HepG2 (cell line): ENCODE data around the gene CRY1. TPM values are rescaled to one million over a fixed set of nuclear protein-coding genes. Genes with fewer than 3 reads are reported as not detected.

Source experiments
- ATAC-seq: fragments of 200-7000 bp; cut with Tn5 transposase; 3 replicates; pipeline ENCODE4 v1.9.1; 2020; ENCODE audit warnings: mild to moderate bottlenecking, moderate library complexity
- BruUV-seq: library from RNA; stranded (reverse); fragments of 400-500 nt; replicated peaks from 2 replicates; lab custom pipeline; 2021; lab: Mats Ljungman, UMichigan
- CTCF ChIA-PET: fragments of 300-600 bp; formaldehyde crosslinking; extraction: SDS; loops from one replicate; lab custom pipeline; 2021; ENCODE audit warnings: low total read pairs, inconsistent platforms, low intra/inter-chr PET ratio; lab: Yijun Ruan, JAX
- POLR2A ChIA-PET: fragments of 350-600 bp; sonication (Branson Sonifier 250); formaldehyde crosslinking; loops from one replicate; lab custom pipeline; 2020; ENCODE audit warnings: antibody characterized with exemption, inconsistent platforms; lab: Yijun Ruan, JAX
- DNase-seq: peaks from one replicate; pipeline ENCODE4 v3.0.0-alpha.2; 2015; ENCODE audit warnings: low spot score
- FAIRE-seq: peaks from 3 replicates; lab custom pipeline; 2011; peaks lifted over from hg19 to GRCh38; lab: Jason Lieb, UNC
- H2AFZ ChIP-seq: one replicate; pipeline ENCODE4 v1.6.1; 2011; ENCODE audit warnings: low read length, inconsistent platforms
- H3K27ac ChIP-seq: fragments of 300-600 bp; 3 replicates; pipeline ENCODE4 v1.8.0; 2011; ENCODE audit warnings: mixed run types, mild to moderate bottlenecking, mixed read lengths, low read length, inconsistent platforms; ENCODE audit not compliant: insufficient read depth; ENCODE audit errors: extremely low read length
- H3K27me3 ChIP-seq, 2 experiments: fragments of 200-600 bp in 1 of 2; 2 replicates in 1 of 2; 3 replicates in 1 of 2; pipeline versions ENCODE4 v1.6.0 to v1.8.0; 2011; ENCODE audit warnings: low read length in 2 of 2, mild to moderate bottlenecking in 2 of 2, moderate library complexity in 2 of 2, inconsistent platforms in 1 of 2; ENCODE audit not compliant: insufficient read depth in 2 of 2, control insufficient read depth in 1 of 2
- H3K36me3 ChIP-seq, 2 experiments: fragments of 200-600 bp in 1 of 2; replicated peaks in 1 of 2; 2 replicates in 1 of 2; 3 replicates in 1 of 2; pipeline versions ENCODE4 v1.5.1 to v1.8.0; 2011; ENCODE audit warnings: low read length in 2 of 2, inconsistent platforms in 1 of 2; ENCODE audit not compliant: insufficient read depth in 2 of 2, control insufficient read depth in 1 of 2
- H3K4me1 ChIP-seq: 2 replicates; pipeline ENCODE4 v1.5.1; 2012; ENCODE audit warnings: low read length, inconsistent platforms; ENCODE audit not compliant: insufficient read depth
- H3K4me2 ChIP-seq: 2 replicates; pipeline ENCODE4 v1.6.0; 2011; ENCODE audit warnings: low read depth, low read length, inconsistent platforms
- H3K4me3 ChIP-seq, 3 experiments: fragments of 200-600 bp in 1 of 3; sonication (generic), shearing (Covaris generic) in 1 of 3; replicated peaks in 1 of 3; 2 replicates each; pipeline ENCODE4 v1.5.1; 2011 to 2016; ENCODE audit warnings: low read length in 3 of 3, inconsistent platforms in 2 of 3, low read depth in 2 of 3, mild to moderate bottlenecking in 2 of 3, control low read depth in 1 of 3, mixed read lengths in 1 of 3; ENCODE audit not compliant: insufficient read depth in 1 of 3
- H3K79me2 ChIP-seq: one replicate; pipeline ENCODE4 v1.6.1; 2011; ENCODE audit warnings: low read length, inconsistent platforms; ENCODE audit not compliant: insufficient read depth
- H3K9ac ChIP-seq: 2 replicates; pipeline ENCODE4 v1.6.0; 2011; ENCODE audit warnings: mild to moderate bottlenecking, low read depth, low read length, inconsistent platforms; ENCODE audit not compliant: insufficient read depth
- H3K9me3 ChIP-seq: 2 replicates; pipeline ENCODE4 v1.5.1; 2012; ENCODE audit warnings: mild to moderate bottlenecking, low read length
- H4K20me1 ChIP-seq: 2 replicates; pipeline ENCODE4 v1.6.0; 2011; ENCODE audit warnings: inconsistent platforms, mild to moderate bottlenecking, low read length, moderate library complexity; ENCODE audit not compliant: insufficient read depth
- CREM ChIP-seq, 2 experiments: sonication (generic) in 1 of 2; formaldehyde crosslinking in 1 of 2; IDR thresholded peaks; 2 replicates each; pipeline versions ENCODE4 v1.4.0 to v1.6.1; 2016 to 2020; ENCODE audit warnings: antibody characterized with exemption in 1 of 2, mild to moderate bottlenecking in 1 of 2, missing genetic modification reagents in 1 of 2
- JUND ChIP-seq: sonication (generic); formaldehyde crosslinking; IDR thresholded peaks from 2 replicates; pipeline ENCODE4 v1.8.0; 2022; ENCODE audit warnings: mild to moderate bottlenecking, missing genetic modification reagents
- MAF1 ChIP-seq: sonication (generic); formaldehyde crosslinking; IDR thresholded peaks from 2 replicates; pipeline ENCODE4 v1.5.0; 2020; ENCODE audit warnings: missing genetic modification reagents, borderline replicate concordance
- NFKBIZ ChIP-seq: IDR thresholded peaks from 2 replicates; pipeline ENCODE4 v1.6.1; 2018; ENCODE audit warnings: missing genetic modification reagents, missing compliant biosample characterization
- SAP130 ChIP-seq: IDR thresholded peaks from 2 replicates; pipeline ENCODE4 v1.6.1; 2016; ENCODE audit warnings: low read depth
- ZBTB39 ChIP-seq: sonication (generic); formaldehyde crosslinking; IDR thresholded peaks from 2 replicates; pipeline ENCODE4 v1.5.0; 2020; ENCODE audit warnings: missing genetic modification reagents
- ZEB1 ChIP-seq: IDR thresholded peaks from 2 replicates; pipeline ENCODE4 v1.6.1; 2012; ENCODE audit warnings: mild to moderate bottlenecking, low read depth, inconsistent platforms; ENCODE audit not compliant: insufficient replicate concordance
- ZFP36L1 ChIP-seq: sonication (generic); formaldehyde crosslinking; IDR thresholded peaks from 2 replicates; pipeline ENCODE4 v1.8.0; 2022; ENCODE audit warnings: mild to moderate bottlenecking, missing genetic modification reagents, moderate library complexity
- ZNF607 ChIP-seq: sonication (generic); formaldehyde crosslinking; IDR thresholded peaks from 2 replicates; pipeline ENCODE4 v1.5.1; 2020; ENCODE audit warnings: missing genetic modification reagents, mild to moderate bottlenecking, borderline replicate concordance
- WGBS: methylation state at CpG from one replicate; pipeline ENCODE4 v1.1.6; 2017; ENCODE audit warnings: low lambda C conversion rate; 5-methylcytosine and 5-hydroxymethylcytosine counted together
- in situ Hi-C: cut with HindIII; loops from 2 replicates; pipeline ENCODE4 v1.10.0; 2017; ENCODE audit warnings: low pct_unique_long_range_greater_than_20kb; ENCODE audit not compliant: extremely low pct_ligation_motif_present
- intact Hi-C: fragments of 100-400 bp; cut with micrococcal nuclease; formaldehyde crosslinking; loops from one replicate; pipeline ENCODE4 v1.10.0; 2022; ENCODE audit not compliant: unreplicated experiment
- polyA plus RNA-seq, 8 experiments: library from polyadenylated mRNA; depleted of rRNA in 3 of 8; stranded (reverse) in 7 of 8; unstranded in 1 of 8; fragments of >200 nt; fragmentation: Illumina TruSeq in 4 of 8; extraction: Trizol in 4 of 8; gene quantifications; 2 replicates each; pipeline versions ENCODE4 v1.2.1 to v1.2.3, GENCODE V29; 2011 to 2016; ENCODE audit warnings: low read depth in 4 of 8, missing spikeins in 1 of 8, mixed read lengths in 1 of 8; ENCODE audit not compliant: insufficient read depth in 1 of 8
- total RNA-seq, 5 experiments: library from RNA; depleted of rRNA; stranded (reverse); fragments of >200 nt; fragmentation: Illumina TruSeq; extraction: Trizol; gene quantifications; 2 replicates each; pipeline ENCODE4 v1.2.3, GENCODE V29; 2016; ENCODE audit warnings: low read depth in 1 of 5

The CRY1 gene
- total and polyA plus RNA-seq, 2 of the 13 experiments (the other 11 are each of a cell fraction or from before 2014, with no cell fraction given), result 11.4 to 13.9 TPM

GRCh38 chr12:106976668-106977067, 116.7 kb downstream of the CRY1 start:
- no peak for TF ChIP-seq ZFP36L1 (CRISPR knock-in tag)
- peak; percentile 6; the same call in 1 of the 2 replicates for TF ChIP-seq CREM (IDR thresholded peaks at IDR 0.05)
- TF ChIP-seq CREM (CRISPR knock-in tag; IDR thresholded peaks at IDR 0.05), result no peak
- TF ChIP-seq, all 625 proteins: peak for 1
- Histone ChIP-seq H4K20me1 (peaks cover 6% of the 10 kb centered on the region; the same call in 1 of the 2 replicates), H3K4me3 (peak overlapping the region in 1 of 3 experiments; percentile 17; a peak in 2 of 6 replicates), H3K27me3 (no peaks in the 10 kb centered on the region), H2AFZ (no peak overlapping the region), H3K79me2 (no peaks in the 10 kb centered on the region), H3K36me3 (no peaks in the 10 kb centered on the region; a peak in 2 of 5 replicates), H3K27ac (peak overlapping the region; percentile 75), H3K4me2 (peak overlapping the region; percentile 62), H3K9me3 (no peaks in the 10 kb centered on the region), H3K4me1 (peaks cover 79% of the 10 kb centered on the region), H3K9ac (peak overlapping the region; percentile 35)
- POLR2A ChIA-PET, result interaction anchor here (3.7 to 5.5 kb wide), 2 partner anchors 10 to 21 kb away, joined by 33 to 50 read pairs; partner anchors contain the start of genes MTERF2 and TMEM263
- intact Hi-C loops, result loop anchor here (1.0 kb wide), 1 partner anchor 20 kb away; no protein-coding TSS in a partner anchor
- WGBS, result 8% methylated on average over 1 of the region's 1 CpG
- no peak; the same call in 2 of the 3 replicates for ATAC-seq
- DNase-seq, result no peak
- no TSS peak for BruUV-seq
- no peak for FAIRE-seq
- in situ Hi-C loops, result no loop called here
- CTCF ChIA-PET, result no interaction called here

- CTCF ChIA-PET, result no interaction called here
- peak overlapping the region; percentile 75 for H3K27ac ChIP-seq
- H3K36me3 ChIP-seq, result peaks cover 1 to 3% of the 10 kb centered on the region in 2 experiments
- BruUV-seq, result no TSS peak
- peak overlapping the region; percentile 62 for H3K4me2 ChIP-seq
- peak overlapping the region; percentile 44 for H3K9ac ChIP-seq
- in situ Hi-C loops (no loop called here), intact Hi-C loops (loop anchor here (1.0 kb wide), 1 partner anchor 20 kb away; no protein-coding TSS in a partner anchor)
- DNase-seq, result peak; percentile 83
- peak; percentile 75 for ATAC-seq
- H3K9me3 ChIP-seq, result no peaks in the 10 kb centered on the region
- POLR2A ChIA-PET, result interaction anchor here (3.7 to 5.5 kb wide), 2 partner anchors 11 to 20 kb away, joined by 33 to 50 read pairs; partner anchors contain the start of genes MTERF2 and TMEM263
- peaks cover 85% of the 10 kb centered on the region for H3K4me1 ChIP-seq
- H3K79me2 ChIP-seq, result peaks cover 4% of the 10 kb centered on the region
- WGBS, result 30% methylated on average over 3 of the region's 3 CpGs
- no peak overlapping the region for H2AFZ ChIP-seq
- no peak for FAIRE-seq
- no peaks in the 10 kb centered on the region for H3K27me3 ChIP-seq
- H4K20me1 ChIP-seq, result peaks cover 6% of the 10 kb centered on the region; the same call in 1 of the 2 replicates
- H3K4me3 ChIP-seq, result peak overlapping the region in 2 of 3 experiments; percentile 9 to 17; a peak in 3 of 6 replicates
- TF ChIP-seq ZBTB39 (CRISPR knock-in tag) (no peak), ZNF607 (CRISPR knock-in tag) (no peak), SAP130 (CRISPR knock-in tag) (peak; percentile 74), ZEB1 (no peak), NFKBIZ (CRISPR knock-in tag) (peak; percentile 56; the same call in 1 of the 2 replicates), MAF1 (CRISPR knock-in tag) (no peak), JUND (peak; percentile 82)
These were observed 117.2 kb downstream of the CRY1 start for GRCh38 chr12:106975993-106976658.
